Nephron progenitor cell (in vitro differentiated cells): ENCODE measurements around the gene MALL.

Source experiments
- DNase-seq: peaks from one replicate; pipeline ENCODE4 v3.0.0; 2021
- H3K27ac Mint-ChIP-seq: 2 replicates; pipeline ENCODE4 v1.8.0; 2021; ENCODE audit warnings: mild to moderate bottlenecking, moderate library complexity, mixed read lengths
- H3K27me3 Mint-ChIP-seq: 2 replicates; pipeline ENCODE4 v1.8.0; 2021; ENCODE audit warnings: mild to moderate bottlenecking, low read depth, mixed read lengths; ENCODE audit not compliant: poor library complexity
- H3K36me3 Mint-ChIP-seq: 2 replicates; pipeline ENCODE4 v1.8.0; 2021; ENCODE audit warnings: low read depth, mixed read lengths
- H3K4me1 Mint-ChIP-seq: 2 replicates; pipeline ENCODE4 v1.8.0; 2021; ENCODE audit warnings: mixed read lengths
- H3K4me3 Mint-ChIP-seq: 2 replicates; pipeline ENCODE4 v1.8.0; 2021; ENCODE audit warnings: mild to moderate bottlenecking, moderate library complexity, mixed read lengths
- H3K9me3 Mint-ChIP-seq: 2 replicates; pipeline ENCODE4 v1.8.0; 2021; ENCODE audit warnings: mild to moderate bottlenecking, moderate library complexity, mixed read lengths
- TF ChIP-seq, protein P1 (sequence below): fragments of 200-600 bp; sonication (generic); IDR thresholded peaks from 2 replicates; pipeline ENCODE4 v1.5.0; 2021; ENCODE audit warnings: antibody characterized with exemption

MALL gene

DNA sequence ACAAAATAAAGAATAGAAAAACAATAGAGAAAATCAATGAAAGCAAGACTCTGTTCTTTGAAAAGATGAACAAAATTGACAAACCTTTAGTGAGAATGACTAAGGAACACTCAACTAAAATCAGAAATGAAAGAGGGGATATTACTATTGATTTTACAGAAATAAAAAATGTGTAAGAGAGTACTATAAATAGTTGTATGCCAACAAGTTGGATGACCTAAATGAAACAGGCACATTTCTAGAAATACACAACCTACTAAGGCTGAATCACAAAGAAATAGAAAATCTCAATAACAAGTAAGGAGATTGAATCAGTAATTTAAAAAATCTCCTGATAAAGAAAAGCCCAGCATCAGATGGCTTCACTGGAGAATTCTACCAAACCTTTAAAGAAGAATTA is 18.4 kb upstream of the MALL start:
- H3K4me1 Mint-ChIP-seq = no peaks in the 10 kb centered on the region
- peaks cover 32% of the 10 kb centered on the region for H3K9me3 Mint-ChIP-seq
- H3K27ac Mint-ChIP-seq = no peak overlapping the region
- DNase-seq = no peak
- H3K36me3 Mint-ChIP-seq = peaks cover 43% of the 10 kb centered on the region
- TF ChIP-seq, protein P1, sequence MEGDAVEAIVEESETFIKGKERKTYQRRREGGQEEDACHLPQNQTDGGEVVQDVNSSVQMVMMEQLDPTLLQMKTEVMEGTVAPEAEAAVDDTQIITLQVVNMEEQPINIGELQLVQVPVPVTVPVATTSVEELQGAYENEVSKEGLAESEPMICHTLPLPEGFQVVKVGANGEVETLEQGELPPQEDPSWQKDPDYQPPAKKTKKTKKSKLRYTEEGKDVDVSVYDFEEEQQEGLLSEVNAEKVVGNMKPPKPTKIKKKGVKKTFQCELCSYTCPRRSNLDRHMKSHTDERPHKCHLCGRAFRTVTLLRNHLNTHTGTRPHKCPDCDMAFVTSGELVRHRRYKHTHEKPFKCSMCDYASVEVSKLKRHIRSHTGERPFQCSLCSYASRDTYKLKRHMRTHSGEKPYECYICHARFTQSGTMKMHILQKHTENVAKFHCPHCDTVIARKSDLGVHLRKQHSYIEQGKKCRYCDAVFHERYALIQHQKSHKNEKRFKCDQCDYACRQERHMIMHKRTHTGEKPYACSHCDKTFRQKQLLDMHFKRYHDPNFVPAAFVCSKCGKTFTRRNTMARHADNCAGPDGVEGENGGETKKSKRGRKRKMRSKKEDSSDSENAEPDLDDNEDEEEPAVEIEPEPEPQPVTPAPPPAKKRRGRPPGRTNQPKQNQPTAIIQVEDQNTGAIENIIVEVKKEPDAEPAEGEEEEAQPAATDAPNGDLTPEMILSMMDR = no peak
- H3K27me3 Mint-ChIP-seq = no peaks in the 10 kb centered on the region
- no peak overlapping the region for H3K4me3 Mint-ChIP-seq

DNA sequence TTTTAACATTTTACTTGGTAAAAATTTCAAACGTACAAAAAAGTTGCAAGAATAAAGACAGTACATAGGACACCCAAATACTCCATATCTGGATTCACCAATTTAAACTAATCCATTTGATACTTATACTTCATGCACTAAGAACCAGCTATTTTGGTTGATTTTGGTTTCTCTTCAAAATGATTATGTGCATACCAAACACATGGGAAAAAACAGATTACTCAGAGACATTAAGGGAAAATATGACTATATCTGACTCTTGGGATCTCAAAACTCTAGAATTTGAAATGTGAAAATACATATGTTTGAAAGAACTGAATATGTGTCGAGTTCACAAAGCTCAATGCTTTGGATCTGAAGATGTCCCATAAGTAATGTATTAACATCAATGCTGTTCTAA is 15.5 kb upstream of the MALL start:
- TF ChIP-seq, protein P1 = no peak
- Mint-ChIP-seq H3K27me3 (peaks cover 4% of the 10 kb centered on the region), H3K4me3 (no peak overlapping the region), H3K36me3 (peaks cover 43% of the 10 kb centered on the region), H3K9me3 (peaks cover 27% of the 10 kb centered on the region), H3K27ac (no peak overlapping the region), H3K4me1 (peaks cover 4% of the 10 kb centered on the region)
- no peak for DNase-seq

DNA sequence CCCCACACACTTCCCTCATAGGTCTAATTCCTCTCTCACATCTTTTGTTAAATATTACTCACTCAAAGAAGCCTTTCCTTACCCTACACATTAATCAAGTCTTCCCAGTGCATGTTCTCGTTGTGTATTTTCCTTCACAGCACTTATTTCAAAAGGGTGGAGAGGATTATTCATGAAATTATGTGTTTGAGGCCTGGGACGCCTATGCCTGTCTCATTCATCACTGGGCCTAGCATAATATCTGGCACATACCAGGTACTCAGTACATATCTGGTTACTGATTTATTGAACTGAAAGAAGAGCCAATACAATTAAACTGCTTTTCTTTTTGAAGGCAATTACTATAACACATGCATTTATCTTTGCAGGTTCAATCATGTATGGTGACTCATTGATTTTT is 15.1 kb upstream of the MALL start:
- no peak overlapping the region for H3K27ac Mint-ChIP-seq
- peaks cover 4% of the 10 kb centered on the region for H3K4me1 Mint-ChIP-seq
- peaks cover 43% of the 10 kb centered on the region for H3K36me3 Mint-ChIP-seq
- DNase-seq = no peak
- peaks cover 27% of the 10 kb centered on the region for H3K9me3 Mint-ChIP-seq
- H3K4me3 Mint-ChIP-seq = no peak overlapping the region
- TF ChIP-seq, protein P1 = no peak
- H3K27me3 Mint-ChIP-seq = peaks cover 4% of the 10 kb centered on the region

DNA sequence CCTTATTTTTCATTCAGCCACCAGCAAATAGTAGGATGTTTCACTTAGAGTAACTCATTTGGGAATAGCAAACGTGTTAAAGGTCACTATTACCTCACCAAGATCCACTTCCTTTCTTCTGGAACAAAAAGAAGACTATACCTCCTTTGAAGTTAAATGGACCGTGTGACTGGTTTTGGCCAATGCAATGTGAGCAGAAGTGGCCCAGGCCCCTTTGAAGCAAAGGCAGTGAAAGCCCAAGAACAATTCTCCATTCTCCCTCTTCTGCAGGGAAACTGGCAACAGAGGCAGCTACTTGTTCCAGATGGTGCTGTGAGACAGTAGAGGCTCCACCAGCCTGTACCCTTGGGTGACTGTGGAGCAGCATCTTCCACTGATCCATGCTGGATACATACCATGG is 11.3 kb upstream of the MALL start:
- no peak for DNase-seq
- TF ChIP-seq, protein P1 = no peak
- Mint-ChIP-seq H3K4me1 (peaks cover 8% of the 10 kb centered on the region), H3K36me3 (peaks cover 13% of the 10 kb centered on the region), H3K9me3 (peaks cover 2% of the 10 kb centered on the region), H3K27ac (no peak overlapping the region), H3K27me3 (peaks cover 4% of the 10 kb centered on the region), H3K4me3 (no peak overlapping the region)

DNA sequence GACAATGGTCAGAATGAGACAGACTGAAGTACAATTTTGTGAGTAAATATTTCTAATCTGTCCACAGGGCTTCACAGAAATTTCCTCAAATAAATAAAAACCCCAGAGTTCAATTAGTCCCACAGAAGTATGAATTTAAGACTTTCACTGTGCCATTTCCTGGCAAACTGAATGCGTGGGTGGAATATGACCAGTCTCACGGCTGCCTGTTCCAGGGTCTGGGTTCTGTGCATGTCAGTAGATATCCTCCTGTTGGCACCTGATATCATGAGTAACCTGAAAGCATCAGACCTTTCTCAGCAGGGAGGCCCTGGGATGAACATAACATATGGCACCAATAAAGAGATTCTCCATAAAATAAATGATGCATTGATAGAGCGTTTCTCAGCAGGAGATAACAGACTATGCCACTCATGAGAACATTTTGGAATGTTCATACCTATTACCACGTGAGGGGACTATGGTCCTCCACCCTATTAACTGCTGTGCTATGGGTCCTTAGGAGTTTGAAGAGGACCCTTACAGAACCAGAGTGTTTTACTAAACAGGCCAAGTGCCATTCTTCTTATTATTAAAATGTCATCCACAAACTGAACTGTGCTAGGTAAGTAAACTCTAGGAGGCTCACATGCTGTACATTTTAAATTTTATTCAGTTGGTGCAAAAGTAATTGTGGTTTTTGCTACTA is 10.6 kb upstream of the MALL start:
- no peak for DNase-seq
- Mint-ChIP-seq H3K36me3 (peaks cover 7% of the 10 kb centered on the region), H3K27me3 (peaks cover 4% of the 10 kb centered on the region), H3K9me3 (no peaks in the 10 kb centered on the region), H3K4me1 (peaks cover 8% of the 10 kb centered on the region), H3K4me3 (no peak overlapping the region), H3K27ac (no peak overlapping the region)
- TF ChIP-seq, protein P1 = no peak
